GM18507 (cell line): ENCODE data around the gene ZNRD2.
A peak's percentile ranks its signal among the peaks of the same experiment; 100 is the strongest.
"Not testable (repeated sequence)": the region's sequence is repeated elsewhere in the genome, so short reads cannot be mapped to it uniquely, and the experiment has no call there.

Source experiments
- DNase-seq: peaks from one replicate; pipeline ENCODE4 v3.0.0; 2011; ENCODE audit warnings: low read depth; ENCODE audit not compliant: insufficient read length; ENCODE audit errors: extremely low spot score
- FAIRE-seq: peaks from 2 replicates; lab custom pipeline; 2011; peaks lifted over from hg19 to GRCh38; lab: Jason Lieb, UNC

The ZNRD2 gene, protein sequence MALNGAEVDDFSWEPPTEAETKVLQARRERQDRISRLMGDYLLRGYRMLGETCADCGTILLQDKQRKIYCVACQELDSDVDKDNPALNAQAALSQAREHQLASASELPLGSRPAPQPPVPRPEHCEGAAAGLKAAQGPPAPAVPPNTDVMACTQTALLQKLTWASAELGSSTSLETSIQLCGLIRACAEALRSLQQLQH

GRCh38 chr11:65569973-65570918 lies at the start of gene ZNRD2:
ZNRD2 (plus strand) TSS chr11:65570477; CDS start chr11:65570492, 15 bp downstream.
- FAIRE-seq = peak; percentile 96
- DNase-seq = peak; percentile 91

- FAIRE-seq, DNase-seq: not testable (repeated sequence)
These were observed 48.3 kb upstream of the ZNRD2 start for GRCh38 chr11:65521777-65522521.

GRCh38 chr11:65522718-65523630 lies 47.3 kb upstream of the ZNRD2 start:
- not testable (repeated sequence) for DNase-seq

GRCh38 chr11:65523631-65523968 lies 46.7 kb upstream of the ZNRD2 start:
- DNase-seq, FAIRE-seq: not testable (repeated sequence)

More at GRCh38 chr11:65522718-65523630, 47.3 kb upstream of the ZNRD2 start:
- peak; percentile 54 for FAIRE-seq

DNA sequence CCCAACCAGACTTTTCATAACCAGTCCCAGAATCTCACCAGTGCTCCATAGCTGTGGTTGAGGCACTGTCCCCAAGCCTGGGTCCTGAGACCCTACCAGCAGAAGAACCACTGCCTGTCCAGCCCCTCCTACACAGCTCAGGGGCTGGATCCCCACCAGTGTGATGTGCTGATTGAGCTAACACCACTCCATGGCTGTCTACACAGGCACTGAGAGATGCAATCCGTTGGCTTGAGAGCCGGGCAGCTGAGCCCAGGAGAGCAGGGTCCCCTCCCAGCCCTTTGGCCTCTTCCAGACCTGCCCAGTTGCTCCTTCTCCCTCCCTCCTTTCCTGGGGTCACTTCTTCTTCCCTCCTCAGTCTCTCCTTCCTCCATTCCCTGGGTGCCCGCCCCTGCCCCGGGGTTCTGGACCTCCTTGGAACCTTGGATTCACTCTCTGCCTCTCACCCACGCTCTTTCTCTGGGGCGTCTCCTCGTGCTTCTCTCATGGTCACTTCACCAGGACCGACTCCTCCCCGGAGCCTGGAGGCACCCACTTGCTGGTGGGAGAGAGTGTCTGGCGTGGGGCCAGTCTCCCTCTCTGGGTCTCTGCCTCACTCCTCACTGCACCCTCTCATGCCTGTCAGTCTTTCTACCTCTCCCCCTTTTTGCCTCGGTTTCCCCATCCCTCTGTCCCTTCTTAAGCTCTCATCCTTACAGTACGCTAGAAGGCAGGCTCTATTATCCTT lies 46.1 kb upstream of the ZNRD2 start:
- DNase-seq (no peak), FAIRE-seq (no peak)

DNA sequence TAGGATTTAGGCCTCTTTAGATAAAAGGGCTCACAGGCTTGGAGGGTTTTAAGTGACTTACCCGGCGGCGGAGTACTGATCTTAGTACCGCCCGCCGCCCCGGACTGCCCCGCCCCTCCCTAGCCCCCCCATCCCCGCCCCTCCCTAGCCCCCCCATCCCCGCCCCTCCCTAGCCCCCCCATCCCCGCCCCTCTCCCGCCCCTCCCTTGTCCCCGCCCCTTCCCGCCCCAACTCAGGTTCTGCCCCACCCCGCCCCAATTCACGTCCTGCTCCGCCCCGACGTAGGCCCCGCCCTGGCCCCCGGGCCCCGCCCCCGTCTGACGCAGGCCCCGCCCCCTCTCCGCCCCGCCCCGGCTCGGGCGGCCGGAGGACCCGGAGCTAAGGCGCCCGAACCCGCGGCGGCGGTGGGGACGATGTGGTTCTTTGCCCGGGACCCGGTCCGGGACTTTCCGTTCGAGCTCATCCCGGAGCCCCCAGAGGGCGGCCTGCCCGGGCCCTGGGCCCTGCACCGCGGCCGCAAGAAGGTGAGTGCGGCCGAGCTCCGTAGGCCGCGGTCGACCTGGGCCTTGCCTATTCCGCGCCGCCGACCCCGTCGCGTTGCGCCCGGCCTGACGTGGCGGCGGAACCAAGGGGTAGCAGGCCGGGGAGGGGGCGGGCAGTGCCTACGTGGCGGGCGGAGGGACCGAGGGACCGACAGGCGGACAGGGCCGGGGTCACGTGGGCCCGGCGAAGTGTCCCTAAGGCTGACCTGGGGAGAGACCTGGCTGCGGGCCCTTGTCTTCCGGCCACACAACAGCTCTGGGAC lies 45.3 kb upstream of the ZNRD2 start, which contains the start of gene SCYL1:
SCYL1 (plus strand) TSS at position 343 of the 805 bp plus-strand sequence; CDS start at position 414, 71 bp downstream.
- DNase-seq = peak; percentile 88
- no peak for FAIRE-seq

DNA sequence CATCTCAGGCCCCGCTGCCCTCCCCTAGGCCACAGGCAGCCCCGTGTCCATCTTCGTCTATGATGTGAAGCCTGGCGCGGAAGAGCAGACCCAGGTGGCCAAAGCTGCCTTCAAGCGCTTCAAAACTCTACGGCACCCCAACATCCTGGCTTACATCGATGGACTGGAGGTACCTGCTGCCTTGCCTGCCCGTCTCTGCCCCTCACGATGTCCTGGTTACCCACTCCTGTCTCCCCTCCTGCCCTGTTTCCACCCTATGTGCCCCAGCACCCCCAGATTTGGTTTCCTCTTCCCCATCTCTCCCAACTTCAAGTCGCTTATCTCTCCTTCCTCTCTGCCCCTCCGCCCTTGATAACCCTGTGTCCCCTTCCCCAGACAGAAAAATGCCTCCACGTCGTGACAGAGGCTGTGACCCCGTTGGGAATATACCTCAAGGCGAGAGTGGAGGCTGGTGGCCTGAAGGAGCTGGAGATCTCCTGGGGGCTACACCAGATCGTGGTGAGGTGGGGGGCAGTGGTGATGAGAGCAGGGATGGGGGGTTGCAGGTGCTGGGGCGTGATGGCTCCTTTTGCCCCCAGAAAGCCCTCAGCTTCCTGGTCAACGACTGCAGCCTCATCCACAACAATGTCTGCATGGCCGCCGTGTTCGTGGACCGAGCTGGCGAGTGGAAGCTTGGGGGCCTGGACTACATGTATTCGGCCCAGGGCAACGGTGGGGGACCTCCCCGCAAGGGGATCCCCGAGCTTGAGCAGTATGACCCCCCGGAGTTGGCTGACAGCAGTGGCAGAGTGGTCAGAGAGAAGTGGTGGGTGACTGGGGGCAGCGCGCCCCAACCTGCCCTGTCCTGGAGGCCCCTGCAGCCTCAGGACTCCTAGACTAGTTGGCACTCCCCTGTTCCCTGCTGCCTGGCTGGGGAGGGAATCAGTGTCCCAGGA lies 44.5 kb upstream of the ZNRD2 start:
- DNase-seq (no peak), FAIRE-seq (no peak)

DNA sequence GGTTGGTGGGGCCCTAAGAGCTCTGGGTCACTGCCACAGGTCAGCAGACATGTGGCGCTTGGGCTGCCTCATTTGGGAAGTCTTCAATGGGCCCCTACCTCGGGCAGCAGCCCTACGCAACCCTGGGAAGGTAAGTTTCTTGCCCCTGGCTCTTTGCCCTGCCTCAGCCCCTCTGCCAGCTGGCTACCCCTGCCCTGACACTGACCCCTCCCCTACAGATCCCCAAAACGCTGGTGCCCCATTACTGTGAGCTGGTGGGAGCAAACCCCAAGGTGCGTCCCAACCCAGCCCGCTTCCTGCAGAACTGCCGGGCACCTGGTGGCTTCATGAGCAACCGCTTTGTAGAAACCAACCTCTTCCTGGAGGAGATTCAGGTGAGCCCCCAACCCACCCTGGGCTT lies 43.5 kb upstream of the ZNRD2 start:
- FAIRE-seq = no peak
- no peak for DNase-seq

- FAIRE-seq (no peak), DNase-seq (no peak)
These were observed 41.4 kb upstream of the ZNRD2 start for GRCh38 chr11:65528819-65529350.

DNA sequence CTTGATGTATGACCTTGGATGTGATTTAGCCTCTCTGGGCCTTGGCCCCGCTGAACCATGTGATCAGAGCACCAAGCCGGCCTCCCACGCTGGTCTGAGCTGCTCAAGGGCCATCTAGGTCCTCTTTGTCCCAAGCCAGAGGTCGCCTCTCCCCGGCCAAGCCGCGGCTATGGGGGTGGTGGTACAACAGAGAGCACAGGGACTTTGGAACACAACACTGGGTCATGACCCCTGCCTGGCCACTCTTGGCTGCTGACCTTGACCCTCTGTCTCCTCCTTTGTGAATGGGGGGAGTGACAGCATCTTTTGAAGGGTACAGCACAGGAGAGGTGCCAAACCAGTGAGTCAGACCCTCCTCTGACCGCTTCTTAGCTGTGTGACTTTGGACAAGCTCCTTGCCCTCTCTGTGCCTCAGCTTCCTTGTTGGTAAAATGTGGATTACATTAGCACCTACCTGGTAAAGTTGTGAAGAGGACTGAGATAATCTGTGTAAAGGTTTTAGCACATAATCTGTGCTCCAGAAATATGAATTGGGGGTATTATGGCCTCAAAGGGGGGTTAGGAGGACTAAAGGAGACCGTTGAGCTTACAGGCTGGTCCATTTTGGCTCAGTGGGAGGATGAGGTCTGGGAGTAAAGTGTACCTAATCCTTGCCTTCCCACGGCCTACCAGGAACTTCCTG lies 40.7 kb upstream of the ZNRD2 start:
- DNase-seq = no peak
- no peak for FAIRE-seq

GRCh38 chr11:65530157-65530496 lies 40.1 kb upstream of the ZNRD2 start:
- DNase-seq = no peak
- FAIRE-seq = no peak

DNA sequence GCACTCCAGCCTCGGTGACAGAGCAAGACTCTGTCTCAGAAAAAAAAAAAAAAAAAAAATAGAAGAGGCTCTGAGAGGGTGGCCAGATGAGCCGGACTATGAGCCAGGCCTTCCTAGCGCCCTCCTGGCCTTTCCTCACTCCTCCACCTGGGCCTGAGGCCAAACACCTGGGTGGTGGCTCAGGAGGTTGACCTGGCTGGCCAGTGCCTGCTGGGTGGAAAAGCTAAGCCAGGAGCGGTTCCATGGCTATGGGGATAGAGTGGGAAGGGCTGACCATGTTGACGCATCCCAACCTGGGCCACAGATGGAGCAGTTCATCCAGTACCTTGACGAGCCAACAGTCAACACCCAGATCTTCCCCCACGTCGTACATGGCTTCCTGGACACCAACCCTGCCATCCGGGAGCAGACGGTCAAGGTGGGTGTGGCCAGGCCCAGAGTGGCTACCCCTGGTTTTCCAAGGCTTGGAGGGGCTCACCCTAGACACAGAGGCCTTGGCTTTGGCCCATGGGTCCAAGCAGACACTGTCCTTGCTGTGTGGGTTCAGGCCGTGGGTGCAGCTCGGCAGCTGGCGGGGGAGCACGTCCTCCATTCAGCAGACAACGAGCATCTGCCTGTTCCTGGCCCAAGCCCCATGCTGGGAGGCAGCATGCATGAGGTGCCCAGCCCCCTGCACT lies 37.8 kb upstream of the ZNRD2 start:
- DNase-seq (no peak), FAIRE-seq (no peak)

- DNase-seq = no peak
- no peak for FAIRE-seq
These were observed 35.2 kb upstream of the ZNRD2 start for GRCh38 chr11:65535102-65535501.

DNA sequence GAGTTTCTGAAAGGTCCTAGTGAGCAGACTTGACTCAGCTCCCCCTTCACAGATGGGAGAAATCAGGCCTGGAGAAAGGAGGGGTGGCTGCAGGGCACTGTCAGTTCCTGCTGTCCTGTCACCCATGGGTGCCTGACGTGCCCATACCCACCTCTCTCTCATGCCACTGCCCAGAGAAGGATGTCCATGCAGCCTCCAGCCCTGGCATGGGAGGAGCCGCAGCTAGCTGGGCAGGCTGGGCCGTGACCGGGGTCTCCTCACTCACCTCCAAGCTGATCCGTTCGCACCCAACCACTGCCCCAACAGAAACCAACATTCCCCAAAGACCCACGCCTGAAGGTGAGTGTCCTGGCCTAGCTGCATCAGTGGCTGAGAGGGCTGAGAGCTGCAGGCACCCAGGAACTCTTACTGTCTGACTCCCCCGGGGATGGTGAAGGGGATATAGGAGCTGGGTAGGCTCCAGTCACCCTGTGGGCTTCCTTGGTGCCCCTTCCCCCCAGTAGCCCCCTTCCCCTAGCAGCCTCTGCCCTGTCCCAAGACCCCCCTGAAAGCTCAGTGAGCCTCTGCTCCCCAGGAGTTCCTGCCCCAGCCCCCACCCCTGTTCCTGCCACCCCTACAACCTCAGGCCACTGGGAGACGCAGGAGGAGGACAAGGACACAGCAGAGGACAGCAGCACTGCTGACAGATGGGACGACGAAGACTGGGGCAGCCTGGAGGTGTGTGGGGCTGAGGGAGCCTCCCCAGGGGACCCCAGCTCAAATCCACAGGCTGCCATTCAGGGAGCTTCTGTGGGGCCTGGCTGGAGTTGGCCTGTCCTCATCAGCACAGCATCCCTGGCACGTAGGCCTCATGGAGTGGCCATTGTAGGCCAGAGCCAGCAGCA lies 33.6 kb upstream of the ZNRD2 start:
- FAIRE-seq = no peak
- no peak for DNase-seq

GRCh38 chr11:65537296-65537597 lies 33.0 kb upstream of the ZNRD2 start:
- DNase-seq (no peak), FAIRE-seq (no peak)
